K562 (cell line): ENCODE results near the gene DUS1L.

Experiments
- BACH1 ChIP-seq: fragments of 200-800 bp; sonication (Bioruptor generic); IDR thresholded peaks from 2 replicates; pipeline ENCODE4 v1.6.1; 2016; ENCODE audit warnings: missing genetic modification characterization, missing compliant biosample characterization
- TF ChIP-seq, protein P1 (sequence below), 2 experiments: fragments of 200-800 bp in 1 of 2; sonication (Bioruptor generic) in 1 of 2; sonication (generic) in 1 of 2; formaldehyde crosslinking in 1 of 2; IDR thresholded peaks in 1 of 2; conservative IDR thresholded peaks in 1 of 2; 2 replicates each; pipeline versions ENCODE4 v1.5.0 to v1.6.1; 2016 to 2020; ENCODE audit warnings: missing compliant biosample characterization in 1 of 2, missing genetic modification characterization in 1 of 2, missing genetic modification reagents in 1 of 2

DNA sequence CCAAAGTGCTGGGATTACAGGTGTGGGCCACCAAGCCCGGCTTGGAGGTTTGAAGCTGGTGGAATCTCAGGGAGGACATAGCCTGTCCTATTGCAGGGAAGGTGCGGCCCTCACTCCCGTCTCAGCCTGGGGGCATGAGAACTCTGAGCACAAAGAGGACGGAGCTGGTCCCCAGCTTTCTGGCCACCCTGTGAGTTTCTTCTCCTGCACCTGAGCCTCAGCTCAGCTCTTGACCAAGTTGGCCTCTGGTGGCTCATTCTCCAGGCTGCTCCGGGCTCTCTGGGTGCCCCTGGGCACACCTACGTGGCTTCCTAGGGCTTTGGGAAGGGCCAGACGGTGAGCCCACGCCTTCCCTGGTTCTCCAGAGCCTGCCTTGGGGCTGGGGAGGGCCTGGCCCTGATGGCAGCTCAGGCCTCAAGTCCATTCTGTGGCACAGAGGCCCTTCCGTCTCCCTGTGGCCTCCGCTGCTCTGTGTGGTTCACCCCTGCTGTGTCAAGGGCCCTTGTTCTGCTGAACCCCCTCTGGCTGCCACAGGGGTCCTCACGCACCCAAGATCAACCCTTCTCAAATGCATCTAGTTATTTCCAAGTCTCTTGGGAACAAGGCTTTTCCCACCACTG, 39.3 kb upstream of the DUS1L start:
- TF ChIP-seq, protein P1, sequence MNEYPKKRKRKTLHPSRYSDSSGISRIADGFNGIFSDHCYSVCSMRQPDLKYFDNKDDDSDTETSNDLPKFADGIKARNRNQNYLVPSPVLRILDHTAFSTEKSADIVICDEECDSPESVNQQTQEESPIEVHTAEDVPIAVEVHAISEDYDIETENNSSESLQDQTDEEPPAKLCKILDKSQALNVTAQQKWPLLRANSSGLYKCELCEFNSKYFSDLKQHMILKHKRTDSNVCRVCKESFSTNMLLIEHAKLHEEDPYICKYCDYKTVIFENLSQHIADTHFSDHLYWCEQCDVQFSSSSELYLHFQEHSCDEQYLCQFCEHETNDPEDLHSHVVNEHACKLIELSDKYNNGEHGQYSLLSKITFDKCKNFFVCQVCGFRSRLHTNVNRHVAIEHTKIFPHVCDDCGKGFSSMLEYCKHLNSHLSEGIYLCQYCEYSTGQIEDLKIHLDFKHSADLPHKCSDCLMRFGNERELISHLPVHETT (CRISPR knock-in tag; conservative IDR thresholded peaks at IDR 0.05 in 1 of 2, IDR thresholded peaks at IDR 0.05 in 1 of 2) = no peak
- no peak for TF ChIP-seq BACH1 (tag)
